NCI-H446 (cell line): ENCODE measurements around the gene MAK.
"Not testable (repeated sequence)": the region's sequence is repeated elsewhere in the genome, so short reads cannot be mapped to it uniquely, and the experiment has no call there.

ENCODE experiments used
- DNase-seq, 2 experiments: peaks; one replicate each; lab custom pipeline; 2025; lab: John Stamatoyannopoulos, UW

The MAK gene

DNA sequence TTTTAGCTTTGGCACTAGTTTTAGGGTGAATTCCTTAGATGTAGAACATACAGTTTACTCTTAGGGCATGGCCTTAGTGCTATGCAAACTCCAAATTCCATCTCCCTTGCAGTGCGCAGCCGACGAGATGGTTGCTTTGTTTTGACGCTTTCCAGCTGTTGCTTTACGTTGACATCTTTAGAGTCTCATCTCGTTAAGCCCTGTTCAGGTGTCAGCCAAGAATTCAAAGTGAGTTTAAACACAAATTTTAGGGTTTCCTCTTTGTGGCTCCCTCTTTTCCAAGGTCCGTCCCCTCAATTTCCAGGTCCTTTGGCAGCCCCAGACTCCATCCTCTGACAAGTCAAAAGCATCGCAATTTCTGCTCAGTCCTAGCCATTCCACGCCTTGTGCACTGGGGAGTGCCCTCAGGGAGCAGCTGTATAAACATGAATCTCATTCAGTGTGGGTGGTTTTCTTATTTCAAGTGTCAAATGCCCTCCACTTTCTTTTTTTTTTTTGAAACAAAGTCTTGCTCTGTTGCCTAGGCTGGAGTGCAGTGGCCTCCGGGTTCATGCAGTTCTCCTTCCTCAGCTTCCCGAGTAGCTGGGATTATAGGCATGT, 14.1 kb upstream of the MAK start:
- DNase-seq: no peak

- DNase-seq: no peak
Observed at GRCh38 chr6:10850728-10851127, 12.4 kb upstream of the MAK start.

- no peak for DNase-seq
Observed at GRCh38 chr6:10849901-10850300, 11.6 kb upstream of the MAK start.

DNA sequence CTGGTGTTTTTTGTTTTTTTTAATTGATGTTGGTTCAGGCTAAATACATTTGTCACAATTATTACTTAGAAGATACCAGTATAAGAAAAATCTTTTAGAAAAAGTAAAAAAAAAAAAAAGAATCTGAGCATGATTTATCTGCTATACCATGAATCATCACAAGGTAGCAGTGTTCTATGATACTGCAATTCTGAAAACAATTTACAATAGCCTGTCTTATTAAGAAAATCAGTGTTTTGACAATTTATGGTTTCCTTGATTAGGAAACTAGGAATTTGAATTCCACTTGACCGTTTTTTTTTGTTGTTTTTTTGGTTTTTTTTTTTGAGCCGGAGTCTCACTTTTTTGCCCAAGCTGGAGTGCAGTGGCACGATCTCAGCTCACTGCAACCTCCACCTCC, 9.3 kb upstream of the MAK start:
- no peak for DNase-seq

DNA sequence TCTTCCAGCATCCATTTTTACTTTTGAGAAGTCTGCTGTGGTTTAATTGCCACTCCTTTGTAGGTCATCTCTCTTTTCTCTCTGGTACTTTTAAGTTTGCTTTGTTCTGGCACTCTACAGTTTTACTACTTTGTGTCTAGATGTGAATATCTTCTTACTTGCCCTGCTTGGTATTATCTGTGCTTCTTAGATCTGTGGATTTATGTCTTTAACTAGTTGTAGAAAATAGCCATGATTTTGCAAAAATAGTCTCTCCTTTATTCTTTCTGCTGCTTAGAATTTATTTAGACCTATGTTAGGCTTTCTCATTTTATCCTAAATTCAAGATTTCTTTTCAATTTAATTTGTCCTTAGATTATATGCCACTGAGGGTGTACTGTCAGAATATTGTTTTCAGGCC, 5.2 kb upstream of the MAK start:
- DNase-seq: no peak

DNA sequence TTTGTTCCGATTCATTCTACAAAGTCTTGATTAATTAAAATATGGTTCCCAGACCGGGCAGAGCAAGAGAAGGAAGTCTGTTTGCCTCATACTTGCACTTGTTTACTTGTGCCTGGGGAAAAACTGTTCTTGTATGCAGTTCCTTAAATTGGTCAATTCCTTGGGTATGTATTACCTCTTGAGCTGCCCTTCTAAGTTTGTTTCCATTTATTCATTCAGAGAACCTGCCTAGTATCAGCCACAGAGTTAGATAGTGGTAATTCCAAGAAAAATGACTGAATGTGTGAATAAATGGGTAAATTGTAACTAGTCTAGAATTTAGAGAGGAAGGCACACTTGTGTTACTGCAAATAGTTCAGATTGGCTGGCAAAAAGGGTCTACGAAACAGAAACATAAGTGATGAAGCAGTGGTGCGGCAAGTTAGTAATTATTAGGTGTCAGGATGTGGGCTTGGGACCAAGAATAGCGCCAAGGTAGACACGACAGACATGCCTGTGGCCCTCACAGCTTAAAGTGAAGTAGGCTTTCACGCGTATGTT, 525 bp upstream of the MAK start:
- no peak for DNase-seq

DNA sequence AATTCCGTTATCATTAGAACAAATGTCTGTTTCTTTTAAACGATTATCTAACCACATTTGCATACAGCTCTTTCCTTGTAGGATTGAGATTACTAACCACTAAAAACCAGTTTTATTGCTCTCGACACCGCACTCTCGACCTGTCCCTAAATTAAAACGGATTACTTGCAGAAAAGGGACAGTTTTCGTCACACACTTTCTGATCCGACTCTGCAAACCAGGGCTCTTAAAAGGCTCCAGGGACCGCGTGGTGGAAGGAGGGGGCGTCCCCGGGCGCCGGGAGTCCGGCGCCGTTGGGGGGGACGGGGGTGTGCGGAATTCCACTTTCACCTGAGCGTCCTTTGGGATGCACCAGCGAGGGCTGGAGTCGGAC, 731 bp downstream of the MAK start:
- DNase-seq: no peak

DNA sequence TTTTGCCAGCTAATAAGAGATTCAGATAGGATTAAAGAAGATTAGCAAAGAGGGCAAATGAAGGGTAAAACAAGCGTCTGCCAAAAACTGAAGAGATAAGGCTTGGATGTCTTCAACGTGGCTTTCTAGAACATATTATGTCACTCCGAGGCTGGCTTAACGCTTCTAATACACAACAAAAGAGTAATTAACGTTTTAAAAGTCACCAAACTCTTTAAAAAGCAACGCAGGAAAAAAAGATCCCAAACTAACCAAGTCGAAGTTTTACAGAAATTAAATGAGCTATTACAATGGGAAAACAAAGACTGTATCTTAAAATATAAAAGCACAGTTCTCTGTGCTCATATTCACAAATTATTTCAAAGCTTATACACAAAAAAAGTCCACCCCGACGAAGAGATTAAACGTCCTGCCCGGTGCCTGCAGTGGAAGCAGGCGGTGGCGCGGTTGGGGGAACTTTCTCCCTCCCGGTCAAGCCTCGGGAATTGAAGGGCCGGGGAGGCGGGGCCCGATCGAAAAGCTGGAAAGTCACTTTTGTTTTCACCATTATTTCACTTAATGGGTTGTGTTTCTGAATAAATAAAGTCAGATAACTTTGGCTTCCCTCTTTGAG, 1.2 kb downstream of the MAK start:
- DNase-seq: no peak

- DNase-seq: no peak
Observed at GRCh38 chr6:10834823-10835222, 3.5 kb downstream of the MAK start.

DNA sequence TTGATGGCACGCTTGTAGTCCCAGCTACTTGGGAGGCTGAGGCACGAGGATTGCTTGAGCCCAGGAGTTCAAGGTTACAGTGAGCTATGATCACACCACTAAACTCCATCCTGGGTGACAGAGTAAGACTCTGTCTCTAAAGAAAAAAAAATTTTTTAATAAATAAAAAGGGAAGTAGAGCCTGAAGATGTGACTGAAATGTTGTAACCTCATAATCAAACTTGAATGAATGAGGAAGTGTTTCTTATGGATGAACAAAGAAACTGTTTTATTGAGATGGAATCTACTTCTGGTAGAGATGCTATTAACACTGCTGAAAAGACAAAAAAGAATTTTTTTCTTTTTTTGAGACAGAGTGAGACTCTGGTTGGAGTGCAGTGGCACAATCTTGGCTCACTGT, 6.7 kb downstream of the MAK start:
- no peak for DNase-seq

DNA sequence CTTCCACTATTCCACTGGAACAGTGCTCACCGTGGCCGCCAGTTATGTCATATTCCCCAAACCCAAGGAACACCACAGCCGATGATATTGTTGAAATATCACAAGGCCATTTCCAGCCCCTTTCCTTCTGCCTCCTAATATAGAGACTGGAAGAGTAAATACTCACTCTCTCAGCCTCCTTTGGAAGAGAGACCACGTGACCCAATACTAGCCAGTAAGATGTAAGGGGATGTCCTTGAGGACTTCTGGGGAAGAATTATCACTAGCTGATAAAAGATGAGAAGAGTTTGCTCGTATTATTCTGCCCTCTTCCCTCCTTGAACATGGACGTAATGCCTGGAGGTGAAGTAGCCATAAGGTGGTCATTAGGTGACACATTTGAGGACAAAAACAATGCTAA, 13.5 kb downstream of the MAK start:
- DNase-seq: no peak

DNA sequence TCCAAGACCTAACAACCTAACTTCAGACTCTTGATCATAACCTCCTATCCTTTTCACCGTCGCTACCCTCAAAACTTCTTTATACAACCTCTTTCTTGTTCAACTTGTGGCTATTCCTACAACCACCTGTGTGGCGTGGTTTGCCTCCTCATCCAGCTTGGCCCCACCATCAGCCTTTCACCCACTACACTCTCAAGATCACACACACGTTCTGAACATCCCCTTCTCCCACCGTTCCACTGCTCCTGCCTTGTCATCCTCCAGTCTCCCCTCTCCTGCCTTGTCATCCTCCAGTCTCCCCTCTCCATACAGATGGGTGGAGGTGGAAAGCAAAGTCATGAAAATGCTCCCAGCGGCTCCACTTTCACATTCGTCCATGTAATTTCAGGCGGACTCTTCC, 14.0 kb downstream of the MAK start:
- DNase-seq: no peak

- DNase-seq: not testable (repeated sequence)
Observed at GRCh38 chr6:10814176-10814575, 24.2 kb downstream of the MAK start.

DNA sequence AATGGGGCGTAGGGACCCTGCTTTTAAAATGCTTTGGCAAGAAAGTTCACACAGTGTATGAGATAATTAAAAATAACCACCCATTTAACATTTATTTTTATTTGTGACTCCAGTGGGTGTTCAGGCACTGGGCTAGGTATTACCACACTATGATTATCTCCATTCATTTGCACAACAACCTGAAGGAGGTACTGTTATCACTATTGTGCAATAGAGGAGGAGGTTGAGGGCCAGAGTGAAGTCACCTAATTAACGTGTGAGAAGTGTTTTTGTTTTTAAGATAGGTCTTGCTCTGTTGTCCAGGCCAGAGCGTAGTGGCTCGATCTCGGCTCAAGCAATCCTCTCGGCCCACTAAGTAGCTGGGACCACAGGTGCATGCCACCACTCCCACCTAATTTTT, 29.2 kb downstream of the MAK start:
- no peak for DNase-seq

DNA sequence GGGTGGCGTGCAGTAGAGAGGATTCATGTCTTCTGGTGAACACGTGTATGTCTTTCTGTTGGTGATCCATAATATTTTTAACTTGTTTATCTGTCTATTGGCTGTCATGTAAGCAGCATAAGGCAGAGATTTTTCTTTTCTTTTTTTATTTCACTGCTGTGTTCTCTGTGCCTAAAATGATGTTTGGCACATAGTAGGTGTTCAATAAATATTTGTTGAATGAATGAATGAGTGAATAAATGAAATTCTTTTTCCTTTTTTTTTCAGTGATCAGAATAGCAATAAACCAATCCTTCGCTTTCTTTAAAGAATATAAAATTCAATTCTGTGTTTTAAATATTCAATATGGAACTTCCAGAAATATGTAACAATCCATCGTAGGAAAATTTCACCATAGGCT, 30.0 kb downstream of the MAK start:
- DNase-seq: no peak

GRCh38 chr6:10801224-10801848, 37.0 kb downstream of the MAK start:
- peak; percentile 41 to 57 for DNase-seq

GRCh38 chr6:10800810-10801209, 37.5 kb downstream of the MAK start:
- no peak for DNase-seq

GRCh38 chr6:10794239-10794638, 44.1 kb downstream of the MAK start:
- no peak for DNase-seq

GRCh38 chr6:10793695-10794094, 44.6 kb downstream of the MAK start:
- no peak for DNase-seq

DNA sequence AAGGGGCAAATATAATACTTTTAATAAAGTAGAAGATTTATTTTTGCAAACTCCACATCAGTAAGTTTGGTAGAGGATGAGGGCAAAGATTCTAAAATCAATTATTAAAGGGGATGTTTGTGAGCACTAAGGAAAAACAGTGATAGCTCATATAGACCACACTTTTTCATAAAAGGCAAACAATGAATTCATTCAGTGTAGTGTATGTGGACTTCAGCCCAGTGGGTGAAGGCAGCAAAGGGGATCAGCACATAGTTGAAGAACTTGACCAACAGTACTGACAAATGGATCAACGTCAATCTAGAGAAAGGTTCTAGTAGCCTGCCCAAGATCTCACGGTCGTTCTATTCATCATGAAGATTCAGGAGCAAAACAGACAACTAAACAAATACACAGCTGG, 45.3 kb downstream of the MAK start:
- no peak for DNase-seq

GRCh38 chr6:10792101-10792500, 46.2 kb downstream of the MAK start:
- no peak for DNase-seq

GRCh38 chr6:10791673-10792072, 46.7 kb downstream of the MAK start:
- DNase-seq: no peak

DNA sequence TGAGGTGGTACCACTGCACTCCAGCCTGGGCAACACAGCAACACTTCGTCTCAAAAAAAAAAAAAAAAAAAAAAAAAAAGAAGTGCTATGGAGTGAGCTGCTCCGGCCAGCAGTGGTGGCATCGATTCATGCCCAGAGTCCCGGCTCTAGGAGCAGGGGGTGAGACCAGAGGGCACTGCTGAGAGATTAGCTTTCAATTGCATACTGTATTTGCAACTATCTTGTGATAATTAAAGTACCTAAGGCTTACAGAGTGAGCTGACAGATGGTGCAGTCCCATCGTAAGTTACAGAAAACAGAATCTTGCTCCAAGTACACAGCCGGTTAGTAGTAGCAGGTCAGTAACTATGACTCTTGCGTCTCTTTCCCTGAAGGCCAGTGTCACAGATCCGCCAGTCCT, 59.3 kb downstream of the MAK start:
- no peak for DNase-seq

- no peak for DNase-seq
Observed at GRCh38 chr6:10778230-10778629, 60.1 kb downstream of the MAK start.
